Neural progenitor cell (in vitro differentiated cells): Measurements from ENCODE around the gene DCP2.

Source experiments
- CTCF ChIP-seq: fragments of 200-600 bp; sonication (generic); IDR thresholded peaks from 2 replicates; pipeline ENCODE4 v1.5.1; 2017; ENCODE audit warnings: antibody characterized with exemption, mild to moderate bottlenecking
- EZH2 ChIP-seq: fragments of 200-600 bp; sonication (generic); IDR thresholded peaks from 2 replicates; pipeline ENCODE4 v1.6.1; 2017; ENCODE audit warnings: antibody characterized with exemption, mild to moderate bottlenecking, moderate library complexity
- EZH2phosphoT487 ChIP-seq: fragments of 200-600 bp; sonication (generic); IDR thresholded peaks from 2 replicates; pipeline ENCODE4 v1.6.1; 2017; ENCODE audit warnings: antibody characterized with exemption

GRCh38 chr5:112931473-112931872, 45.1 kb upstream of the DCP2 start:
- no peak for TF ChIP-seq CTCF
- no peak for TF ChIP-seq EZH2phosphoT487
- no peak for TF ChIP-seq EZH2
